Gastrocnemius medialis (tissue), 4 donors: Measurements from ENCODE around the gene FAM174C.

Experiments used
- POLR2A ChIP-seq, 2 donors: fragments of 450-650 bp; IDR thresholded peaks; one replicate each; pipeline ENCODE4 v1.6.1; 2017; ENCODE audit warnings: antibody characterized with exemption in 2 of 2, mild to moderate bottlenecking in 2 of 2, moderate library complexity in 2 of 2
- TF ChIP-seq, protein P1 (sequence below), 5 experiments: fragments of 450-650 bp in 3 of 5; fragments of 200-600 bp in 2 of 5; sonication (generic) in 2 of 5; IDR thresholded peaks in 4 of 5; conservative IDR thresholded peaks in 1 of 5; 1 replicate in 4 of 5; 2 replicates in 1 of 5; pipeline ENCODE4 v1.5.1; 2016 to 2019; ENCODE audit warnings: antibody characterized with exemption in 5 of 5, mild to moderate bottlenecking in 3 of 5, moderate library complexity in 3 of 5

DNA sequence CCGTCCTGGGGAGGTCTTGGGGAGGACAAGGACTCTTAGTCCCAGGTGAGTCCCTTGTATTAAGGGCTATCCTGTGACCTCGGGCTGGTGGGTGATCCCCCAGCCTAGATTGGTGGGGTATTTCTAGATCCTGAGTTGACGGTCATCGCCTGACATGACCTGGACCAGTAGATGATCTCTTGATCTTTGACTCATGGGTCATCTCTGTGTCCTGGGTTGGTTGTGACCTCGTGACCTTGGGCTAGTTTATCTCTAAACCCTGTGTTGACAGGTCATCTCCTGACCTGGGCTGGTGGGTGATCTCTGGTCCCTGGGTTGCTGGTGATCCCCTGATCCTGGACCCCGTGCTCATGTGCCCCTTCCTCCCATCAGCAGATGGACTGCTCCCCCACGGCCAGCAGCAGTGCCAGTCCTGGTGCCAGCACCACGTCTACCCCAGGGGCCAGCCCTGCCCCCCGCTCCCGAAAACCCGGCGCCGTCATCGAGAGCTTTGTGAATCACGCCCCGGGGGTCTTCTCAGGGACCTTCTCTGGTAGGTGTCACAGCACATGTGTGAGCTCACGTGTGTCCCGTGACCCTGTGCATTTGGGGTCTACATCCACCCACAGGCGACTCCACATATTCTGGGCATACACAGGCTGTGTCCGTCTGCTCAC, 20.7 kb upstream of the FAM174C start:
- TF ChIP-seq, protein P1, sequence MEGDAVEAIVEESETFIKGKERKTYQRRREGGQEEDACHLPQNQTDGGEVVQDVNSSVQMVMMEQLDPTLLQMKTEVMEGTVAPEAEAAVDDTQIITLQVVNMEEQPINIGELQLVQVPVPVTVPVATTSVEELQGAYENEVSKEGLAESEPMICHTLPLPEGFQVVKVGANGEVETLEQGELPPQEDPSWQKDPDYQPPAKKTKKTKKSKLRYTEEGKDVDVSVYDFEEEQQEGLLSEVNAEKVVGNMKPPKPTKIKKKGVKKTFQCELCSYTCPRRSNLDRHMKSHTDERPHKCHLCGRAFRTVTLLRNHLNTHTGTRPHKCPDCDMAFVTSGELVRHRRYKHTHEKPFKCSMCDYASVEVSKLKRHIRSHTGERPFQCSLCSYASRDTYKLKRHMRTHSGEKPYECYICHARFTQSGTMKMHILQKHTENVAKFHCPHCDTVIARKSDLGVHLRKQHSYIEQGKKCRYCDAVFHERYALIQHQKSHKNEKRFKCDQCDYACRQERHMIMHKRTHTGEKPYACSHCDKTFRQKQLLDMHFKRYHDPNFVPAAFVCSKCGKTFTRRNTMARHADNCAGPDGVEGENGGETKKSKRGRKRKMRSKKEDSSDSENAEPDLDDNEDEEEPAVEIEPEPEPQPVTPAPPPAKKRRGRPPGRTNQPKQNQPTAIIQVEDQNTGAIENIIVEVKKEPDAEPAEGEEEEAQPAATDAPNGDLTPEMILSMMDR (IDR thresholded peaks at IDR 0.05 in 4 of 5, conservative IDR thresholded peaks at IDR 0.05 in 1 of 5) = no peak
- no peak for TF ChIP-seq POLR2A (IDR thresholded peaks at IDR 0.05)
